ENCODE data around the gene LGR6. TPM values are rescaled to one million over a fixed set of nuclear protein-coding genes. Genes with fewer than 3 reads are reported as not detected.

Gene LGR6
- total and polyA plus RNA-seq, 10 of the 15 experiments (the other 5 are each of a cell fraction or from before 2014, with no cell fraction given), result not detected

- no TSS peak for BruUV-seq (replicated peaks)
- Histone ChIP-seq H3K36me3 (ENCODE audit: control insufficient read depth in 2 of 2, insufficient read depth in 2 of 2, low read length in 1 of 2) (no peaks in the 10 kb centered on the region), H3K9me3 (replicated peaks; ENCODE audit: control insufficient read depth, insufficient read depth, low read length) (no peaks in the 10 kb centered on the region), H3K79me2 (ENCODE audit: control insufficient read depth, insufficient read depth, low read length) (no peaks in the 10 kb centered on the region), H2AFZ (ENCODE audit: control insufficient read depth, low read depth, low read length) (no peak overlapping the region), H3K4me2 (ENCODE audit: control insufficient read depth, insufficient read depth) (no peak overlapping the region), H3K4me1 (ENCODE audit: control insufficient read depth, insufficient read depth, low read length) (no peaks in the 10 kb centered on the region), H3K4me3 (no peak overlapping the region), H3K27ac (ENCODE audit: control insufficient read depth, insufficient read depth) (no peak overlapping the region), H4K20me1 (ENCODE audit: control insufficient read depth, insufficient read depth) (no peaks in the 10 kb centered on the region; the same call in 1 of the 2 replicates), H3K27me3 (replicated peaks in 1 of 2; ENCODE audit: control insufficient read depth in 2 of 2, insufficient read depth in 2 of 2, low read length in 1 of 2) (peaks cover 0 to 2% of the 10 kb centered on the region in 2 experiments; a peak in 2 of 4 replicates), H3K9ac (ENCODE audit: control insufficient read depth, insufficient read depth, low read length) (no peak overlapping the region)
- intact Hi-C loops (cut with micrococcal nuclease; ENCODE audit: unreplicated experiment) (no loop called here), in situ Hi-C loops (cut with MboI) (no loop called here)
- CTCF ChIA-PET, result interaction anchor here (2.8 kb wide), 1 partner anchor 11 kb away, joined by 21 read pairs; no protein-coding TSS in a partner anchor
- WGBS (ENCODE audit: insufficient coverage, insufficient replicate concordance, low lambda C conversion rate, missing lambda C conversion rate), result 55% methylated on average over 6 of the region's 9 CpGs
- SMC1A ChIA-PET (ENCODE audit: uncharacterized antibody, unreplicated experiment), result interaction anchor here (1.2 to 1.3 kb wide), 2 partner anchors 9 to 12 kb away, joined by 3 read pairs; no protein-coding TSS in a partner anchor
- DNase-seq (ENCODE audit: low read depth, low spot score) (no peak), ATAC-seq (no peak), FAIRE-seq (no peak)
- RAD21 ChIA-PET (ENCODE audit: unreplicated experiment), result no interaction called here
- POLR2A ChIA-PET, result no interaction called here
- TF ChIP-seq ZBTB33 (IDR thresholded peaks at IDR 0.05) (no peak), BRCA1 (IDR thresholded peaks at IDR 0.05; ENCODE audit: low read depth, low read length) (no peak), HSF1 (IDR thresholded peaks at IDR 0.05; ENCODE audit: low read depth, low read length) (no peak), CHD1 (IDR thresholded peaks at IDR 0.05; ENCODE audit: low read depth, low read length) (no peak), ZNF217 (IDR thresholded peaks at IDR 0.05) (no peak), DPF2 (IDR thresholded peaks at IDR 0.05) (no peak), FOXM1 (IDR thresholded peaks at IDR 0.05; ENCODE audit: low read depth, low read length) (no peak), KAT2A (conservative IDR thresholded peaks at IDR 0.05; ENCODE audit: control insufficient read depth, low read depth, low read length) (no peak), MLLT1 (IDR thresholded peaks at IDR 0.05) (no peak), GATAD2B (conservative IDR thresholded peaks at IDR 0.05; ENCODE audit: low read depth) (no peak), SMARCA5 (IDR thresholded peaks at IDR 0.05) (no peak), PML (IDR thresholded peaks at IDR 0.05; ENCODE audit: low read length) (no peak), REST (IDR thresholded peaks at IDR 0.05; ENCODE audit: low read depth, low read length) (no peak), CHD2 (IDR thresholded peaks at IDR 0.05; ENCODE audit: borderline replicate concordance, low read depth, low read length) (no peak), MYB (IDR thresholded peaks at IDR 0.05; ENCODE audit: borderline replicate concordance, low read depth, low read length) (no peak), NFYB (IDR thresholded peaks at IDR 0.05; ENCODE audit: insufficient read depth, low read depth, low read length) (no peak)
Observed at GRCh38 chr1:202304375-202304774, 110.8 kb downstream of the LGR6 start.
